Panc1 (cell line): Measurements from ENCODE around the gene SBF1.
"Not testable (repeated sequence)": the region's sequence is repeated elsewhere in the genome, so short reads cannot be mapped to it uniquely, and the experiment has no call there.

ENCODE experiments used
- POLR2AphosphoS5 ChIP-seq: IDR thresholded peaks from 2 replicates; pipeline ENCODE4 v1.6.1; 2012; ENCODE audit warnings: mild to moderate bottlenecking, low read depth, low read length, moderate library complexity
- SIN3A ChIP-seq: IDR thresholded peaks from 2 replicates; pipeline ENCODE4 v1.6.1; 2012; ENCODE audit warnings: low read depth, mild to moderate bottlenecking, low read length, moderate library complexity, borderline replicate concordance; ENCODE audit not compliant: insufficient read depth
- TCF7L2 ChIP-seq: IDR thresholded peaks from 2 replicates; pipeline ENCODE4 v1.6.1; 2011; ENCODE audit warnings: mild to moderate bottlenecking, low read depth, low read length, inconsistent platforms
- TF ChIP-seq, protein P1 (sequence below): fragments of 450-650 bp; IDR thresholded peaks from 2 replicates; pipeline ENCODE4 v1.5.1; 2017; ENCODE audit warnings: mild to moderate bottlenecking
- TF ChIP-seq, protein P2 (sequence below), 2 experiments: IDR thresholded peaks; 2 replicates each; pipeline ENCODE4 v1.6.1; 2011 to 2012; ENCODE audit warnings: low read depth in 2 of 2, control low read depth in 1 of 2, low read length in 1 of 2, mild to moderate bottlenecking in 1 of 2, moderate library complexity in 1 of 2; ENCODE audit not compliant: insufficient read depth in 1 of 2

DNA sequence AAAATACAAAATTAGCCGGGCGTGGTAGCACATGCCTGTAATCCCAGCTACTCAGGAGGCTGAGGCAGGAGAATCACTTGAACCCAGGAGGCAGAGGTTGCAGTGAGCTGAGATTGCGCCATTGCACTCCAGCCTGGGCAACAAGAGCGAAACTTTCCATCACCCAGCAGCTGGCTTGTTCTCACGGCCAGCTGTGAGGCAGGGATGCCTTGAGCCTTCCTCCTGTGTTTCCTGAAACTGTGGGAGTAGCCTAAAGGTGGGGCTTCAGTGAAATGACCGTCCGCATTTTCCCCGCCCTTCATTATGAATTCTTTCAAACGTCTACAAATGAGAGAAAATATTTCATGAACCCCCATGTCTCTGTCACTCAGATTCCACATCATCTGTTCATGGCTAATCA, 65.9 kb downstream of the SBF1 start:
- TF ChIP-seq, protein P1, sequence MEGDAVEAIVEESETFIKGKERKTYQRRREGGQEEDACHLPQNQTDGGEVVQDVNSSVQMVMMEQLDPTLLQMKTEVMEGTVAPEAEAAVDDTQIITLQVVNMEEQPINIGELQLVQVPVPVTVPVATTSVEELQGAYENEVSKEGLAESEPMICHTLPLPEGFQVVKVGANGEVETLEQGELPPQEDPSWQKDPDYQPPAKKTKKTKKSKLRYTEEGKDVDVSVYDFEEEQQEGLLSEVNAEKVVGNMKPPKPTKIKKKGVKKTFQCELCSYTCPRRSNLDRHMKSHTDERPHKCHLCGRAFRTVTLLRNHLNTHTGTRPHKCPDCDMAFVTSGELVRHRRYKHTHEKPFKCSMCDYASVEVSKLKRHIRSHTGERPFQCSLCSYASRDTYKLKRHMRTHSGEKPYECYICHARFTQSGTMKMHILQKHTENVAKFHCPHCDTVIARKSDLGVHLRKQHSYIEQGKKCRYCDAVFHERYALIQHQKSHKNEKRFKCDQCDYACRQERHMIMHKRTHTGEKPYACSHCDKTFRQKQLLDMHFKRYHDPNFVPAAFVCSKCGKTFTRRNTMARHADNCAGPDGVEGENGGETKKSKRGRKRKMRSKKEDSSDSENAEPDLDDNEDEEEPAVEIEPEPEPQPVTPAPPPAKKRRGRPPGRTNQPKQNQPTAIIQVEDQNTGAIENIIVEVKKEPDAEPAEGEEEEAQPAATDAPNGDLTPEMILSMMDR = not testable (repeated sequence)
- TF ChIP-seq SIN3A, TCF7L2, POLR2AphosphoS5: not testable (repeated sequence)
- TF ChIP-seq, protein P2, sequence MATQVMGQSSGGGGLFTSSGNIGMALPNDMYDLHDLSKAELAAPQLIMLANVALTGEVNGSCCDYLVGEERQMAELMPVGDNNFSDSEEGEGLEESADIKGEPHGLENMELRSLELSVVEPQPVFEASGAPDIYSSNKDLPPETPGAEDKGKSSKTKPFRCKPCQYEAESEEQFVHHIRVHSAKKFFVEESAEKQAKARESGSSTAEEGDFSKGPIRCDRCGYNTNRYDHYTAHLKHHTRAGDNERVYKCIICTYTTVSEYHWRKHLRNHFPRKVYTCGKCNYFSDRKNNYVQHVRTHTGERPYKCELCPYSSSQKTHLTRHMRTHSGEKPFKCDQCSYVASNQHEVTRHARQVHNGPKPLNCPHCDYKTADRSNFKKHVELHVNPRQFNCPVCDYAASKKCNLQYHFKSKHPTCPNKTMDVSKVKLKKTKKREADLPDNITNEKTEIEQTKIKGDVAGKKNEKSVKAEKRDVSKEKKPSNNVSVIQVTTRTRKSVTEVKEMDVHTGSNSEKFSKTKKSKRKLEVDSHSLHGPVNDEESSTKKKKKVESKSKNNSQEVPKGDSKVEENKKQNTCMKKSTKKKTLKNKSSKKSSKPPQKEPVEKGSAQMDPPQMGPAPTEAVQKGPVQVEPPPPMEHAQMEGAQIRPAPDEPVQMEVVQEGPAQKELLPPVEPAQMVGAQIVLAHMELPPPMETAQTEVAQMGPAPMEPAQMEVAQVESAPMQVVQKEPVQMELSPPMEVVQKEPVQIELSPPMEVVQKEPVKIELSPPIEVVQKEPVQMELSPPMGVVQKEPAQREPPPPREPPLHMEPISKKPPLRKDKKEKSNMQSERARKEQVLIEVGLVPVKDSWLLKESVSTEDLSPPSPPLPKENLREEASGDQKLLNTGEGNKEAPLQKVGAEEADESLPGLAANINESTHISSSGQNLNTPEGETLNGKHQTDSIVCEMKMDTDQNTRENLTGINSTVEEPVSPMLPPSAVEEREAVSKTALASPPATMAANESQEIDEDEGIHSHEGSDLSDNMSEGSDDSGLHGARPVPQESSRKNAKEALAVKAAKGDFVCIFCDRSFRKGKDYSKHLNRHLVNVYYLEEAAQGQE (IDR thresholded peaks at IDR 0.05; ENCODE audit: insufficient read depth in 1 of 2, low read depth in 2 of 2, low read length in 1 of 2) = not testable (repeated sequence)
